Measurements from ENCODE around the gene TCEAL6. TPM values are rescaled to one million over a fixed set of nuclear protein-coding genes. Genes with fewer than 3 reads are reported as not detected.
A peak's percentile ranks its signal among the peaks of the same experiment; 100 is the strongest.
"Not testable (repeated sequence)": the region's sequence is repeated elsewhere in the genome, so short reads cannot be mapped to it uniquely, and the experiment has no call there.

Gene TCEAL6
- not detected for total RNA-seq
- 0.44 TPM for polyA plus RNA-seq

DNA sequence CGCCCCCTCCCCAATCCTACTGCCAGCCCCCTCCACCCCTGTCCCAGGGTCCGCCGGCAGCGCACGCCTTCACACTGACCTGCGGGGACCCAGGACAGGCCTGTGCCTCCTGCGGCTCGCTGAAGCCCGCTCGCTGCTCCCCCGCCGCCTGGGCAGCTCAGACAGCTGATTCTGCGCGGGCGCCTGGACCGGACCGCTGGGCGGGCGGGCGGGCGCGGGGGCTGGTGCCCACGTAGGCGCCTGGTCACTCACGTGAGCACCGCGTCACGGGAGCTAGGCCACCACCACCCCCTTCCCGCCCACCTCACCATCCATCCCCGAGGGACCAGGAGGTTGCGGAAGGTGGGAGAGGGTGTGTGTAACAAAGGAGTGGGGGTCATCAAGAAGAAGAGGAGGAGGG, at the start of gene TCEAL6:
TCEAL6 (minus strand) TSS at position 208 of the 400 bp plus-strand sequence.
- not testable (repeated sequence) for DNase-seq (ENCODE audit: extremely low spot score); H3K4me1 ChIP-seq (ENCODE audit: insufficient read depth); H3K4me3 ChIP-seq (ENCODE audit: low read depth, low read length); H3K27ac ChIP-seq (ENCODE audit: low read depth); H3K36me3 ChIP-seq (ENCODE audit: insufficient read depth)
- WGBS: 4% methylated on average over 19 of the region's 31 CpGs

DNA sequence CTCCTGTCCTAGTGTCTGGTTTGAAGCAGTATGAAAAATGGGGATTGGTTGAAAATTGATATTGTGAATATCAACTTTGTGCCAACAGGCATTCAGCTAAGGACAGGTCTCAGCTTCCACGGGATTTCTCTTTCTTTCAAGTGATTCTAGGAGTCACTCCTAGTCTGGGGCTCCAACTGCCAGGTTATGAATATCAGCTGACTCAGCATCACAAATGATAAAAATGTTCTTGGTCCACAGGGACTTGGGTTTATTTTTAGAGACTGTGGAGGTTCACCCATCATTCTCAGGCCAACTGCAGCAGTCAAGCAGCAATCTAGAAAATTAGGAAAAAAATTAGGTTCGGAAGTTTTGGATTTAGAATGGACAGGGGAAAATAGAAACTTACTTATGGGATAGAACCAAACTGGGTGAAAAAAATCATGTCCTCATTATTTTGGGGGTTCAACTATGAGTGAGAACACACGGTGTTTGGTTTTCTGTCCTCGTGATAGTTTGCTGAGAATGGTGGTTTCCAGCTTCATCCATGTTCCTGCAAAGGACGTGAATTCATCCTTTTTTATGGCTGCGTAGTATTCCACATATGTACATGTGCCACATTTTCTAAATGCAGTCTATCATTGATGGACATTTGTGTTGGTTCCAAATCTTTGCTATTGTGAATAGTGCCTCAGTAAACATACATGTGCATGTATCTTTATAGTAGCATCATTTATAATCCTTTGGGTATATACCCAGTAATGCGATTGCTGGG, 43.9 kb upstream of the TCEAL6 start:
- no peak for DNase-seq (ENCODE audit: extremely low spot score)
- Histone ChIP-seq H3K4me1 (ENCODE audit: insufficient read depth) (no peaks in the 10 kb centered on the region), H3K4me3 (ENCODE audit: low read depth, low read length) (no peak overlapping the region), H3K36me3 (ENCODE audit: insufficient read depth) (no peaks in the 10 kb centered on the region), H3K27ac (ENCODE audit: low read depth) (no peak overlapping the region)
- WGBS: 73% methylated on average over 7 of the region's 7 CpGs

DNA sequence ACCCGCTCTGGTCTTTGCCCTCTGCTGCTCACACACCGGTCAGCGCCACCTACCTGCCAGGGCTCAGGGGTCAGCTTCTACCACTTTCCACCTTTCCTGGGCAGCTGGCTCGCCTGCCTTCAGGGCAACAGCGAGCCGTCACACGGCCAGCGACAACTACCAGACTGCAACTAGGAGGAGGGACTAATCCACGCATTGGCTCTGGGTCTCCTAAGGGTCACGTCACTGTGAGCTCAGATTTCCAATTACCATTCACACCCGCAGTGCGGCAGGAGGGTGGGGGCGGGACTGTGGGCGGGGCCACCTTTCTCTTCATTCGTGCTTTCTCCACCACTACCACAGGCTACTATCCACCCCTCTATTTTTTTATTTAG, 13.5 kb upstream of the TCEAL6 start, which contains the start of gene BEX5:
BEX5 (minus strand) TSS at position 172 of the 374 bp plus-strand sequence. CDS start 1,712 bp downstream, outside the sequence.
- DNase-seq (ENCODE audit: extremely low spot score): peak; percentile 3
- Histone ChIP-seq H3K36me3 (ENCODE audit: insufficient read depth) (no peaks in the 10 kb centered on the region), H3K4me1 (ENCODE audit: insufficient read depth) (no peaks in the 10 kb centered on the region), H3K4me3 (ENCODE audit: low read depth, low read length) (peak within 1 kb of the TSS; percentile 29), H3K27ac (ENCODE audit: low read depth) (no peak within 1 kb of the TSS)
- WGBS: under 1% methylated on average over 15 of the region's 15 CpGs

DNA sequence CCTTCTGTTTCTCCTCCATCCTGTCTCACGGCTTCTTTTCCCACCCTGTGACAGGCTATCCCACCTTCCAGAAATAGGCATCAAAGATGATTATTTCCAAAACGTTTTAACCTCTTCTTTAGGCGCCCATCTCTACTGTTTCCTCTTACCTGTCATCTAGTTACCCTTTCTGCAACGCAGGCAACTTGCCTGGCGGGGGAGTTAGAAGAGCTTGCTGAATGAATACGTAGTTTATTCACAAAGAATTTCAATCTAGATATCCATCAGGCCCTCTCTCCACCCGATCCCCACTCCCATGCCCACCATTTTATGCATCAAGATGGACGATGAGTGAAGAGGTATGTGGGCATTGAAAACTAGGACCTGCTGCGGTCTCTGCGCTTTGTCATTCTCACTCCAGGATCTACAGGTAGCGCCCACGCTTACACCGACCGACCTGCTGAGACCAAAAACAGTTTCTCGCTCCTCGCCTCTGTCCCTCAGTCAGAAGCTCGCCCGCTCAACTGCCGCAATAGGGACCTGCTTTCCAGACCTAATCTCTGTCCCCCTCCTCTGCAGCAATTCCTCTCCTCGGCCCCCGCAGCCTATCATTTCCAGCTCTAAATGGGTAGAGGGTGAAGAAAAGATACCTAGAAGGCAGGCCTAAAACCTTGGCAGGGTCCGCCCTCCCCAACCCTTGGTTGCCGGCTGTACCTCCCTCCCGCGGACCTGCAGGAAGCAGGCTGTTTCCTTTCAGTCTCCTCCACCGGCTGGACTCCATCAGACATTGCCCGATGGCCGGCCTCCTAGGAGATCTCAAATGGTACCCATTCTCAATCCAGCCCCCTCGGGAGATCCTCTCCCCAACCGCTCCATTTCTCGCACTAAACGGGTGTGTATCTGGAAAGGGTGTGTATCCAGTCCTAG, 12.9 kb upstream of the TCEAL6 start:
- Histone ChIP-seq H3K36me3 (ENCODE audit: insufficient read depth) (no peaks in the 10 kb centered on the region), H3K4me3 (ENCODE audit: low read depth, low read length) (peak overlapping the region; percentile 29), H3K27ac (ENCODE audit: low read depth) (no peak overlapping the region), H3K4me1 (ENCODE audit: insufficient read depth) (no peaks in the 10 kb centered on the region)
- DNase-seq (ENCODE audit: extremely low spot score): no peak
- WGBS: 2% methylated on average over 32 of the region's 32 CpGs

GRCh38 chrX:102154218-102154860, 12.1 kb upstream of the TCEAL6 start:
- WGBS: 5% methylated on average over 11 of the region's 11 CpGs
- Histone ChIP-seq H3K4me3 (ENCODE audit: low read depth, low read length) (no peak overlapping the region), H3K36me3 (ENCODE audit: insufficient read depth) (no peaks in the 10 kb centered on the region), H3K4me1 (ENCODE audit: insufficient read depth) (no peaks in the 10 kb centered on the region), H3K27ac (ENCODE audit: low read depth) (no peak overlapping the region)
- no peak for DNase-seq (ENCODE audit: extremely low spot score)

- DNase-seq (ENCODE audit: extremely low spot score); H3K36me3 ChIP-seq (ENCODE audit: insufficient read depth); H3K4me1 ChIP-seq (ENCODE audit: insufficient read depth); H3K4me3 ChIP-seq (ENCODE audit: low read depth, low read length); H3K27ac ChIP-seq (ENCODE audit: low read depth): not testable (repeated sequence)
- 20% methylated on average over 19 of the region's 19 CpGs for WGBS
Measured at GRCh38 chrX:102141631-102142030, 650 bp downstream of the TCEAL6 start.

DNA sequence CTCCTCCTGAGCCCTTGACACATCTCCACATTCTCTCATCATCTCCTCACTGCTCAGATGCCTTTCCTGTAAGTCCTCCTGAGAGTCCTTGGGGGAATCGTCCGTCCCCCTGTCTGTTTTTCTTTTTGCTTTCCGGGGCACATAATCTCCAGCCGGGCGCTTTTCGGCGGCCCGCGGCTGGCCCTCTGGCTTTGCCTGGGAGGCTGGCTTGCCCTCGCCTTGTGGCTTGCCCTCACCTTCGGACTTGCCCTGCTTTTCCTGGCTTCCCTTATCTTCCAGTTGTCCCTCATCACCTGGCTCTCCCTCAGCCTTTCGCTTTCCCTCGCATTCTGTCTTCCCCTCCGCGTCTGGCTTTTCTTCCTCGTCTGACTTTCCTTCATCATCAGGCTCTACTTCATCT, 1.4 kb downstream of the TCEAL6 start:
- not testable (repeated sequence) for H3K27ac ChIP-seq (ENCODE audit: low read depth); H3K36me3 ChIP-seq (ENCODE audit: insufficient read depth); H3K4me1 ChIP-seq (ENCODE audit: insufficient read depth); H3K4me3 ChIP-seq (ENCODE audit: low read depth, low read length); DNase-seq (ENCODE audit: extremely low spot score)
- 52% methylated on average over 16 of the region's 16 CpGs for WGBS

DNA sequence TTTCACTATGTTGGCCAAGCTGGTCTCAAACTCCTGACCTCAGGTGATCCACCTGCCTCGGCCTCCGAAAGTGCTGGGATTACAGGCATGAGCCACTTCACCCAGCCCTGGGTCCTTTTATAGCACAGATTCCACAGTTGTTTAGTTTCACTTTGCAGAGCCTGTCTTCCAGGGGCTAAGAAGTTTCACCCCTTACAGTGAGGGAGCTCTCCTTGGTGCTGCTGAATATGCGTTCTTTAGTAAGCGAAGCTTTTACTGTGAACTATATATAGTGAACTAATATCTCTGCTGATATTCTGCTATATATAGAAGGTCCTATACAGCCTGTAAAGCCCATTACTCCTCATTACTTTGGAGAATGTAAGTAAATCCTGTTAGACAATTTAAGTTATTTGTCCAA, 4.2 kb downstream of the TCEAL6 start:
- Histone ChIP-seq H3K36me3 (ENCODE audit: insufficient read depth) (no peaks in the 10 kb centered on the region), H3K4me1 (ENCODE audit: insufficient read depth) (no peaks in the 10 kb centered on the region), H3K27ac (ENCODE audit: low read depth) (no peak overlapping the region), H3K4me3 (ENCODE audit: low read depth, low read length) (no peak overlapping the region)
- no peak for DNase-seq (ENCODE audit: extremely low spot score)
- WGBS: 14% methylated on average over 4 of the region's 4 CpGs

GRCh38 chrX:102129473-102129872, 12.8 kb downstream of the TCEAL6 start:
- no peak overlapping the region for H3K27ac ChIP-seq (ENCODE audit: low read depth)
- 68% methylated on average over 1 of the region's 1 CpG for WGBS
- no peaks in the 10 kb centered on the region for H3K4me1 ChIP-seq (ENCODE audit: insufficient read depth)
- no peak for DNase-seq (ENCODE audit: extremely low spot score)
- no peak overlapping the region for H3K4me3 ChIP-seq (ENCODE audit: low read depth, low read length)
- H3K36me3 ChIP-seq (ENCODE audit: insufficient read depth): no peaks in the 10 kb centered on the region

DNA sequence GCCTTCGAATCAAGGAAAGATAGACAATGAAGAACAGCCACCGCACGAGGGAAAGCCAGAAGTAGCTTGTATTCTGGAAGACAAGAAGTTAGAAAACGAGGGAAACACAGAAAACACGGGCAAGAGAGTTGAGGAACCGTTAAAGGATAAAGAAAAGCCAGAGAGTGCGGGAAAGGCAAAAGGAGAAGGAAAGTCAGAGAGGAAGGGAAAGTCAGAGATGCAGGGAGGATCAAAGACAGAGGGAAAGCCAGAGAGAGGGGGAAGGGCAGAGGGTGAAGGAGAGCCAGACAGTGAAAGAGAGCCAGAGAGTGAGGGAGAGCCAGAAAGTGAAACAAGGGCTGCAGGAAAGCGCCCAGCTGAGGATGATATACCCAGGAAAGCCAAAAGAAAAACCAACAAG, 15.4 kb downstream of the TCEAL6 start:
- Histone ChIP-seq H3K4me3 (ENCODE audit: low read depth, low read length) (no peak overlapping the region), H3K36me3 (ENCODE audit: insufficient read depth) (no peaks in the 10 kb centered on the region), H3K27ac (ENCODE audit: low read depth) (no peak overlapping the region), H3K4me1 (ENCODE audit: insufficient read depth) (no peaks in the 10 kb centered on the region)
- no peak for DNase-seq (ENCODE audit: extremely low spot score)
- 48% methylated on average over 8 of the region's 8 CpGs for WGBS

- H3K4me1 ChIP-seq (ENCODE audit: insufficient read depth); DNase-seq (ENCODE audit: extremely low spot score); H3K36me3 ChIP-seq (ENCODE audit: insufficient read depth); H3K27ac ChIP-seq (ENCODE audit: low read depth): not testable (repeated sequence)
- peak overlapping the region; percentile 28 for H3K4me3 ChIP-seq (ENCODE audit: low read depth, low read length)
- 16% methylated on average over 21 of the region's 21 CpGs for WGBS
Measured at GRCh38 chrX:102126080-102126818, 16.0 kb downstream of the TCEAL6 start.

DNA sequence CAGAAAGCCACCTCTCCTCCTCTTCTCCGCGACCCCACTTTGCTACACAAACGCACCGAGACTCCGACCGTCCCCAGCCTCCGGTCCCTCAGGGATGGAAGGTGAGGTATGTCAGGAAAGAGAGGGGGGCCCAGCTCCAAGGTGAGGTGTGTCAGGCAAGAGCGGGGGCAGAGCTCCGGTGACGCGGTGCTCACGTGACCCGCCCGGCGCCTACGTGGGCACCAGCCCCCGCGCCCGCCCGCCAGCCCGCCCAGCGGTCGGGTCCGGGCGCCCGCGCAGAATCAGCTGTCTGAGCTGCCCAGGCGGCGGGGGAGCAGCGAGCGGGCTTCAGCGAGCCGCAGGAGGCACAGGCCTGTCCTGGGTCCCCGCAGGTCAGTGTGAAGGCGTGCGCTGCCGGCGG, 16.8 kb downstream of the TCEAL6 start, which contains the start of gene TCEAL2:
TCEAL2 (plus strand) TSS at position 244 of the 400 bp plus-strand sequence. CDS start 1,152 bp downstream, outside the sequence.
- H3K4me3 ChIP-seq (ENCODE audit: low read depth, low read length): peak within 1 kb of the TSS; percentile 28
- H3K27ac ChIP-seq (ENCODE audit: low read depth); H3K36me3 ChIP-seq (ENCODE audit: insufficient read depth); H3K4me1 ChIP-seq (ENCODE audit: insufficient read depth); DNase-seq (ENCODE audit: extremely low spot score): not testable (repeated sequence)
- under 1% methylated on average over 32 of the region's 38 CpGs for WGBS

GRCh38 chrX:102125014-102125413, 17.3 kb downstream of the TCEAL6 start:
- 11% methylated on average over 9 of the region's 10 CpGs for WGBS
- H3K27ac ChIP-seq (ENCODE audit: low read depth); H3K4me3 ChIP-seq (ENCODE audit: low read depth, low read length); H3K4me1 ChIP-seq (ENCODE audit: insufficient read depth); H3K36me3 ChIP-seq (ENCODE audit: insufficient read depth); DNase-seq (ENCODE audit: extremely low spot score): not testable (repeated sequence)
